ENCODE results near the gene PSMB3. TPM values are rescaled to one million over a fixed set of nuclear protein-coding genes. Genes with fewer than 3 reads are reported as not detected.

The PSMB3 gene
- total RNA-seq, 6 experiments from 2014 or later = 85.2 to 183 (median 120) TPM

- DNase-seq (no peak), ATAC-seq (no peak)
- Histone ChIP-seq H3K27ac (no peak overlapping the region), H3K9me3 (no peaks in the 10 kb centered on the region), H3K36me3 (peaks cover 0 to 9% (median 3%) of the 10 kb centered on the region in 4 donors), H3K4me3 (no peak overlapping the region), H3K4me1 (peaks cover 0 to 7% (median 3%) of the 10 kb centered on the region in 4 donors), H3K27me3 (no peaks in the 10 kb centered on the region)
- 83% methylated on average over 12 of the region's 21 CpGs for WGBS (ENCODE audit: insufficient coverage, low coverage, low lambda C conversion rate, missing lambda C conversion rate)
- intact Hi-C loops (cut with DNase I) = no loop called here
- TF ChIP-seq POLR2A (IDR thresholded peaks at IDR 0.05) = no peak
- TF ChIP-seq, protein P1, sequence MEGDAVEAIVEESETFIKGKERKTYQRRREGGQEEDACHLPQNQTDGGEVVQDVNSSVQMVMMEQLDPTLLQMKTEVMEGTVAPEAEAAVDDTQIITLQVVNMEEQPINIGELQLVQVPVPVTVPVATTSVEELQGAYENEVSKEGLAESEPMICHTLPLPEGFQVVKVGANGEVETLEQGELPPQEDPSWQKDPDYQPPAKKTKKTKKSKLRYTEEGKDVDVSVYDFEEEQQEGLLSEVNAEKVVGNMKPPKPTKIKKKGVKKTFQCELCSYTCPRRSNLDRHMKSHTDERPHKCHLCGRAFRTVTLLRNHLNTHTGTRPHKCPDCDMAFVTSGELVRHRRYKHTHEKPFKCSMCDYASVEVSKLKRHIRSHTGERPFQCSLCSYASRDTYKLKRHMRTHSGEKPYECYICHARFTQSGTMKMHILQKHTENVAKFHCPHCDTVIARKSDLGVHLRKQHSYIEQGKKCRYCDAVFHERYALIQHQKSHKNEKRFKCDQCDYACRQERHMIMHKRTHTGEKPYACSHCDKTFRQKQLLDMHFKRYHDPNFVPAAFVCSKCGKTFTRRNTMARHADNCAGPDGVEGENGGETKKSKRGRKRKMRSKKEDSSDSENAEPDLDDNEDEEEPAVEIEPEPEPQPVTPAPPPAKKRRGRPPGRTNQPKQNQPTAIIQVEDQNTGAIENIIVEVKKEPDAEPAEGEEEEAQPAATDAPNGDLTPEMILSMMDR (IDR thresholded peaks at IDR 0.05) = no peak
Measured at GRCh38 chr17:38707678-38708351, 44.7 kb upstream of the PSMB3 start.

- Histone ChIP-seq H3K9me3 (no peaks in the 10 kb centered on the region), H3K27me3 (no peaks in the 10 kb centered on the region), H3K36me3 (peaks cover 0 to 9% (median 3%) of the 10 kb centered on the region in 4 donors), H3K4me3 (no peak overlapping the region), H3K27ac (no peak overlapping the region), H3K4me1 (no peaks in the 10 kb centered on the region)
- ATAC-seq = no peak
- TF ChIP-seq POLR2A (IDR thresholded peaks at IDR 0.05) = no peak
- TF ChIP-seq, protein P1 (IDR thresholded peaks at IDR 0.05) = no peak
- DNase-seq = no peak
- intact Hi-C loops (cut with DNase I) = no loop called here
- 78% methylated on average over 7 of the region's 18 CpGs for WGBS (ENCODE audit: insufficient coverage, low coverage, low lambda C conversion rate, missing lambda C conversion rate)
Measured at GRCh38 chr17:38709104-38709820, 43.3 kb upstream of the PSMB3 start.

- no peak for DNase-seq
- TF ChIP-seq, protein P1 (IDR thresholded peaks at IDR 0.05) = no peak
- no peak for TF ChIP-seq POLR2A (IDR thresholded peaks at IDR 0.05)
- no peaks in the 10 kb centered on the region for H3K9me3 ChIP-seq
- peaks cover 0 to 9% (median 3%) of the 10 kb centered on the region in 4 donors for H3K36me3 ChIP-seq
- no peaks in the 10 kb centered on the region for H3K4me1 ChIP-seq
- intact Hi-C loops (cut with DNase I) = no loop called here
- no peak overlapping the region for H3K27ac ChIP-seq
- no peak for ATAC-seq
- no peak overlapping the region for H3K4me3 ChIP-seq
- H3K27me3 ChIP-seq = no peaks in the 10 kb centered on the region
- whole genome bisulfite sequencing (ENCODE audit: insufficient coverage, low coverage, low lambda C conversion rate, missing lambda C conversion rate) = 71% methylated on average over 10 of the region's 13 CpGs
Measured at GRCh38 chr17:38709864-38710603, 42.5 kb upstream of the PSMB3 start.

DNA sequence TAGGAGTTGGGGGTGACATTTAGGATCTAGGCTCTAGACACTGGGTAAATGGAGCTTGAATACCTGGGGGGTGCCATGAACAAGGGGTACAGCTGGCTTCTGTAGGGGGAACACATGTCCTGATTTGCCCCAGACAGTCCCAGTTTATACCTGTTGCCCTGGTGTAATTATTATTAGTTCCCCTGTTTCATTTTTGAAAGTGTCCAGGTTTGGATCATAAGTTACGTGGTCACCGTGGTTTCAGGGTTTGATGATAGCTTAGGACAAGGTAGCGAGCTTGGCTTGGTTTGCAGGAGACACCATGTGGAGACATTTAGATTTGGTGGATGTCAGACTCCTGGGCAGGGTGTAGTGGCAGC, 42.0 kb upstream of the PSMB3 start:
- no peak for TF ChIP-seq POLR2A (IDR thresholded peaks at IDR 0.05)
- TF ChIP-seq, protein P1 (IDR thresholded peaks at IDR 0.05) = no peak
- no peak for ATAC-seq
- no peaks in the 10 kb centered on the region for H3K4me1 ChIP-seq

More for the DNA sequence above, 42.0 kb upstream of the PSMB3 start:
- Histone ChIP-seq H3K36me3 (peaks cover 0 to 9% (median 3%) of the 10 kb centered on the region in 4 donors), H3K9me3 (no peaks in the 10 kb centered on the region), H3K4me3 (no peak overlapping the region), H3K27me3 (no peaks in the 10 kb centered on the region), H3K27ac (no peak overlapping the region)
- intact Hi-C loops (cut with DNase I) = no loop called here
- DNase-seq = no peak
- no CpG with 5 or more reads among the region's 3 CpGs for WGBS (ENCODE audit: insufficient coverage, low coverage, low lambda C conversion rate, missing lambda C conversion rate)

Measured in right lobe of liver (tissue), 6 donors.